Keratinocyte (primary cell): ENCODE data around the gene BLACAT1. TPM values are rescaled to one million over a fixed set of nuclear protein-coding genes. Genes with fewer than 3 reads are reported as not detected.

Experiments
- DNase-seq: peaks from one replicate; pipeline ENCODE4 v3.0.0-alpha.2; 2011; ENCODE audit warnings: low read depth, missing footprints, low spot score
- FAIRE-seq: peaks from 2 replicates; lab custom pipeline; 2011; peaks lifted over from hg19 to GRCh38; lab: Jason Lieb, UNC
- H2AFZ ChIP-seq: 2 replicates; pipeline ENCODE4 v1.6.0; 2012; ENCODE audit warnings: low read length, control low read depth, inconsistent platforms; ENCODE audit not compliant: control insufficient read depth
- H3K27ac ChIP-seq: 2 replicates; pipeline ENCODE4 v1.5.1; 2011; ENCODE audit warnings: low read length; ENCODE audit not compliant: control insufficient read depth, insufficient read depth
- H3K27me3 ChIP-seq: 3 replicates; pipeline ENCODE4 v1.6.0; 2011; ENCODE audit warnings: low read length; ENCODE audit not compliant: control insufficient read depth, insufficient read depth; ENCODE audit errors: extremely low read depth
- H3K36me3 ChIP-seq, 2 experiments: 2 replicates in 1 of 2; 3 replicates in 1 of 2; pipeline ENCODE4 v1.5.1; 2011; ENCODE audit warnings: low read length in 2 of 2, mild to moderate bottlenecking in 1 of 2; ENCODE audit not compliant: control insufficient read depth in 2 of 2, insufficient read depth in 2 of 2; ENCODE audit errors: extremely low read depth in 1 of 2
- H3K4me1 ChIP-seq: 3 replicates; pipeline ENCODE4 v1.5.1; 2011; ENCODE audit warnings: low read length; ENCODE audit not compliant: control insufficient read depth, insufficient read depth; ENCODE audit errors: extremely low read depth
- H3K4me2 ChIP-seq: 3 replicates; pipeline ENCODE4 v1.6.0; 2011; ENCODE audit warnings: low read depth, low read length; ENCODE audit not compliant: control insufficient read depth, insufficient read depth; ENCODE audit errors: extremely low read depth
- H3K4me3 ChIP-seq, 3 experiments: fragments of 200-600 bp in 1 of 3; sonication (generic) in 1 of 3; 2 replicates in 2 of 3; 3 replicates in 1 of 3; pipeline ENCODE4 v1.5.1; 2011 to 2016; ENCODE audit warnings: low read length in 3 of 3, mild to moderate bottlenecking in 3 of 3, control low read depth in 2 of 3, inconsistent platforms in 1 of 3, low read depth in 1 of 3, mixed read lengths in 1 of 3, mixed run types in 1 of 3, moderate library complexity in 1 of 3; ENCODE audit not compliant: control insufficient read depth in 2 of 3, insufficient read depth in 2 of 3; ENCODE audit errors: extremely low read depth in 1 of 3
- H3K79me2 ChIP-seq: 2 replicates; pipeline ENCODE4 v1.6.0; 2012; ENCODE audit warnings: low read length; ENCODE audit not compliant: control insufficient read depth, insufficient read depth
- H3K9ac ChIP-seq: 3 replicates; pipeline ENCODE4 v1.6.0; 2011; ENCODE audit warnings: low read length; ENCODE audit not compliant: control insufficient read depth, insufficient read depth; ENCODE audit errors: extremely low read depth
- H3K9me1 ChIP-seq: 3 replicates; pipeline ENCODE4 v1.6.0; 2011; ENCODE audit warnings: low read length; ENCODE audit not compliant: control insufficient read depth, insufficient read depth; ENCODE audit errors: extremely low read depth
- H3K9me3 ChIP-seq: 2 replicates; pipeline ENCODE4 v1.5.1; 2012; ENCODE audit warnings: low read depth, low read length; ENCODE audit not compliant: control insufficient read depth
- H4K20me1 ChIP-seq: 3 replicates; pipeline ENCODE4 v1.6.0; 2011; ENCODE audit warnings: low read length; ENCODE audit not compliant: control insufficient read depth, insufficient read depth; ENCODE audit errors: extremely low read depth
- CTCF ChIP-seq, 3 experiments: IDR thresholded peaks in 1 of 3; conservative IDR thresholded peaks in 1 of 3; optimal IDR thresholded peaks in 1 of 3; 2 replicates in 2 of 3; 3 replicates in 1 of 3; pipeline versions ENCODE3 to v1.5.1; 2011; ENCODE audit warnings: low read length in 3 of 3, mild to moderate bottlenecking in 3 of 3, moderate library complexity in 2 of 3, control low read depth in 1 of 3, inconsistent platforms in 1 of 3; ENCODE audit not compliant: insufficient read depth in 2 of 3; ENCODE audit errors: extremely low read depth in 1 of 3
- EZH2 ChIP-seq: IDR thresholded peaks from one replicate; pipeline ENCODE4 v1.6.1; 2012; ENCODE audit warnings: inconsistent platforms, mild to moderate bottlenecking, low read length, moderate library complexity
- dilution Hi-C: fragments of 300-500 bp; cut with MboI; formaldehyde crosslinking; loops from one replicate; pipeline ENCODE4 v1.7.0; 2020; ENCODE audit warnings: low sequenced_read_pairs; ENCODE audit not compliant: extremely low pct_ligation_motif_present
- polyA plus RNA-seq, 5 experiments: library from polyadenylated mRNA; depleted of rRNA in 3 of 5; stranded (reverse) in 3 of 5; stranded (forward) in 1 of 5; unstranded in 1 of 5; fragments of >200 nt; gene quantifications; 1 replicate in 1 of 5; 2 replicates in 3 of 5; 3 replicates in 1 of 5; pipeline versions ENCODE4 v1.2.1 to v1.2.3, GENCODE V29; 2011 to 2012; ENCODE audit warnings: missing spikeins in 2 of 5, low read depth in 1 of 5, low replicate concordance in 1 of 5

The BLACAT1 gene
- polyA plus RNA-seq, 1 donor (not counting 4 experiments of a cell fraction or from before 2014, with no cell fraction given): 4.0 TPM

- TF ChIP-seq CTCF (optimal IDR thresholded peaks at IDR 0.05 in 1 of 3, IDR thresholded peaks at IDR 0.05 in 1 of 3, conservative IDR thresholded peaks at IDR 0.05 in 1 of 3; ENCODE audit: extremely low read depth in 1 of 3, insufficient read depth in 2 of 3, low read length in 3 of 3) (no peak), EZH2 (no peak)
- no peak overlapping the region for H3K9ac ChIP-seq
- H3K27me3 ChIP-seq: no peaks in the 10 kb centered on the region
- H2AFZ ChIP-seq: no peak overlapping the region
- H4K20me1 ChIP-seq: peaks cover 3% of the 10 kb centered on the region
- no peaks in the 10 kb centered on the region for H3K36me3 ChIP-seq
- DNase-seq (no peak), FAIRE-seq (no peak)
- H3K4me1 ChIP-seq: peaks cover 18% of the 10 kb centered on the region
- H3K4me3 ChIP-seq: no peak overlapping the region
- no peaks in the 10 kb centered on the region for H3K9me3 ChIP-seq
- no peaks in the 10 kb centered on the region for H3K79me2 ChIP-seq
- no peak overlapping the region for H3K27ac ChIP-seq
- dilution Hi-C loops: no loop called here
- peaks cover 3% of the 10 kb centered on the region for H3K9me1 ChIP-seq
- no peak overlapping the region for H3K4me2 ChIP-seq
These were observed 40.8 kb upstream of the BLACAT1 start for GRCh38 chr1:205496661-205497060.

GRCh38 chr1:205495237-205495823 is 39.5 kb upstream of the BLACAT1 start:
- H3K36me3 ChIP-seq: no peaks in the 10 kb centered on the region
- H3K27ac ChIP-seq: no peak overlapping the region
- no peak for DNase-seq
- peaks cover 3% of the 10 kb centered on the region for H4K20me1 ChIP-seq
- no peaks in the 10 kb centered on the region for H3K27me3 ChIP-seq
- peaks cover 3% of the 10 kb centered on the region for H3K9me1 ChIP-seq
- no peak overlapping the region for H3K4me3 ChIP-seq
- dilution Hi-C loops: no loop called here
- no peak for FAIRE-seq
- peaks cover 18% of the 10 kb centered on the region for H3K4me1 ChIP-seq
- H3K9me3 ChIP-seq: no peaks in the 10 kb centered on the region
- H3K4me2 ChIP-seq: no peak overlapping the region
- TF ChIP-seq CTCF (optimal IDR thresholded peaks at IDR 0.05 in 1 of 3, IDR thresholded peaks at IDR 0.05 in 1 of 3, conservative IDR thresholded peaks at IDR 0.05 in 1 of 3; ENCODE audit: extremely low read depth in 1 of 3, insufficient read depth in 2 of 3, low read length in 3 of 3): no peak
- no peak for TF ChIP-seq EZH2
- no peak overlapping the region for H3K9ac ChIP-seq
- no peak overlapping the region for H2AFZ ChIP-seq
- H3K79me2 ChIP-seq: no peaks in the 10 kb centered on the region
